WTC11 (cell line): ENCODE results near the gene JAKMIP1. TPM values are rescaled to one million over a fixed set of nuclear protein-coding genes. Genes with fewer than 3 reads are reported as not detected.

Experiments
- ATAC-seq: fragments of 200-7000 bp; cut with Tn5 transposase; 2 replicates; pipeline ENCODE4 v1.10.0; 2021; ENCODE audit warnings: mild to moderate bottlenecking, moderate library complexity
- CTCF ChIA-PET: fragments of 300-600 bp; sonication (Branson Sonifier 250); formaldehyde crosslinking; loops from one replicate; lab custom pipeline; 2021; ENCODE audit warnings: antibody characterized with exemption; lab: Charles Lee
- POLR2A ChIA-PET: fragments of 350-600 bp; sonication (Branson Sonifier 250); formaldehyde crosslinking; loops from one replicate; lab custom pipeline; 2021; ENCODE audit warnings: antibody characterized with exemption; lab: Charles Lee
- DNase-seq: peaks from one replicate; pipeline ENCODE4 v3.0.0; 2021; ENCODE audit warnings: low spot score
- H3K27ac Mint-ChIP-seq: 2 replicates; pipeline ENCODE4 v1.8.0; 2021; ENCODE audit warnings: mixed read lengths
- H3K27me3 Mint-ChIP-seq: 2 replicates; pipeline ENCODE4 v1.8.0; 2021; ENCODE audit warnings: low read depth, mild to moderate bottlenecking, moderate library complexity, mixed read lengths
- H3K36me3 Mint-ChIP-seq: 2 replicates; pipeline ENCODE4 v1.8.0; 2021; ENCODE audit warnings: mixed read lengths
- H3K4me1 Mint-ChIP-seq: 2 replicates; pipeline ENCODE4 v1.8.0; 2022; ENCODE audit warnings: mixed read lengths
- H3K4me3 Mint-ChIP-seq: 2 replicates; pipeline ENCODE4 v1.8.0; 2021; ENCODE audit warnings: mild to moderate bottlenecking, moderate library complexity, mixed read lengths
- H3K9me3 Mint-ChIP-seq: 2 replicates; pipeline ENCODE4 v1.8.0; 2021; ENCODE audit warnings: mixed read lengths
- CTCF ChIP-seq: fragments of 200-600 bp; IDR thresholded peaks from 2 replicates; pipeline ENCODE4 v1.8.0; 2022; ENCODE audit warnings: antibody characterized with exemption
- ELF4 ChIP-seq: sonication (generic); formaldehyde crosslinking; IDR thresholded peaks from 2 replicates; pipeline ENCODE4 v1.8.1; 2022; ENCODE audit warnings: low read depth, mild to moderate bottlenecking, moderate library complexity, missing genetic modification reagents
- FOXP4 ChIP-seq: sonication (generic); formaldehyde crosslinking; IDR thresholded peaks from 2 replicates; pipeline ENCODE4 v1.8.0; 2022; ENCODE audit warnings: mild to moderate bottlenecking, missing genetic modification reagents
- IRF1 ChIP-seq: sonication (generic); formaldehyde crosslinking; IDR thresholded peaks from 2 replicates; pipeline ENCODE4 v1.8.0; 2023; ENCODE audit warnings: missing genetic modification reagents
- NR2C2 ChIP-seq: sonication (generic); formaldehyde crosslinking; IDR thresholded peaks from 2 replicates; pipeline ENCODE4 v1.8.0; 2022; ENCODE audit warnings: mild to moderate bottlenecking, missing genetic modification reagents
- SOX15 ChIP-seq: fragments of 250-450 bp; sonication (Bioruptor Pico); IDR thresholded peaks from 2 replicates; pipeline ENCODE4 v1.9.0; 2021; ENCODE audit warnings: mild to moderate bottlenecking
- ZMAT4 ChIP-seq: fragments of 250-450 bp; sonication (Bioruptor Pico); IDR thresholded peaks from 2 replicates; pipeline ENCODE4 v1.9.0; 2021; ENCODE audit warnings: mild to moderate bottlenecking
- ZNF281 ChIP-seq: sonication (generic); formaldehyde crosslinking; IDR thresholded peaks from 2 replicates; pipeline ENCODE4 v1.8.0; 2023; ENCODE audit warnings: mild to moderate bottlenecking, missing genetic modification reagents
- ZNF317 ChIP-seq: sonication (generic); formaldehyde crosslinking; IDR thresholded peaks from 2 replicates; pipeline ENCODE4 v1.8.1; 2023; ENCODE audit warnings: low read depth, mild to moderate bottlenecking, moderate library complexity, missing genetic modification reagents, borderline replicate concordance
- ZNF416 ChIP-seq: fragments of 250-450 bp; sonication (Bioruptor Pico); IDR thresholded peaks from 2 replicates; pipeline ENCODE4 v1.9.0; 2021; ENCODE audit warnings: mild to moderate bottlenecking, inconsistent platforms
- ZNF532 ChIP-seq: fragments of 250-450 bp; sonication (Bioruptor Pico); IDR thresholded peaks from 2 replicates; pipeline ENCODE4 v1.9.0; 2021; ENCODE audit warnings: mild to moderate bottlenecking, borderline replicate concordance
- ZNF671 ChIP-seq: fragments of 250-450 bp; sonication (Bioruptor Pico); IDR thresholded peaks from 2 replicates; pipeline ENCODE4 v1.8.0; 2021; ENCODE audit warnings: mild to moderate bottlenecking
- total RNA-seq: library from RNA; stranded (reverse); gene quantifications from 3 replicates; pipeline ENCODE4 v1.2.3, GENCODE V29; 2021

The JAKMIP1 gene
- total RNA-seq, 1 experiment from 2014 or later = 4.0 TPM

GRCh38 chr4:5995901-5996623 lies 204.3 kb downstream of the JAKMIP1 start:
- DNase-seq (no peak), ATAC-seq (no peak)
- POLR2A ChIA-PET = interaction anchor here (0.6 kb wide), 1 partner anchor 214 kb away, joined by 4 read pairs; no protein-coding TSS in a partner anchor
- Mint-ChIP-seq H3K9me3 (no peaks in the 10 kb centered on the region), H3K4me3 (no peak overlapping the region), H3K27ac (no peak overlapping the region), H3K36me3 (no peaks in the 10 kb centered on the region), H3K27me3 (no peaks in the 10 kb centered on the region), H3K4me1 (no peaks in the 10 kb centered on the region)
- TF ChIP-seq SOX15 (no peak), ZNF281 (CRISPR knock-in tag) (no peak), ELF4 (CRISPR knock-in tag) (no peak), NR2C2 (no peak), ZMAT4 (no peak), ZNF532 (CRISPR knock-in tag) (no peak), ZNF317 (CRISPR knock-in tag) (no peak), CTCF (no peak), ZNF416 (CRISPR knock-in tag) (no peak)
- CTCF ChIA-PET = interaction anchor here (1.5 to 4.0 kb wide), 3 partner anchors 16 to 335 kb away, joined by 4 to 34 read pairs (median 6); no protein-coding TSS in a partner anchor

GRCh38 chr4:5993876-5994811 lies 206.2 kb downstream of the JAKMIP1 start:
- H3K36me3 Mint-ChIP-seq = no peaks in the 10 kb centered on the region
- peaks cover 11% of the 10 kb centered on the region for H3K27me3 Mint-ChIP-seq
- no peaks in the 10 kb centered on the region for H3K9me3 Mint-ChIP-seq
- H3K4me3 Mint-ChIP-seq = no peak overlapping the region
- no peak overlapping the region for H3K27ac Mint-ChIP-seq
- no peak for DNase-seq
- H3K4me1 Mint-ChIP-seq = no peaks in the 10 kb centered on the region
- POLR2A ChIA-PET = no interaction called here
- ATAC-seq = no peak
- CTCF ChIA-PET = interaction anchor here (1.2 to 1.9 kb wide), 4 partner anchors 14 to 338 kb away, joined by 4 to 8 read pairs (median 6); no protein-coding TSS in a partner anchor
- TF ChIP-seq FOXP4 (CRISPR knock-in tag) (no peak), IRF1 (CRISPR knock-in tag) (no peak), CTCF (no peak), ZNF671 (CRISPR knock-in tag) (no peak)
